ENCODE measurements around the gene BPGM.

DNA sequence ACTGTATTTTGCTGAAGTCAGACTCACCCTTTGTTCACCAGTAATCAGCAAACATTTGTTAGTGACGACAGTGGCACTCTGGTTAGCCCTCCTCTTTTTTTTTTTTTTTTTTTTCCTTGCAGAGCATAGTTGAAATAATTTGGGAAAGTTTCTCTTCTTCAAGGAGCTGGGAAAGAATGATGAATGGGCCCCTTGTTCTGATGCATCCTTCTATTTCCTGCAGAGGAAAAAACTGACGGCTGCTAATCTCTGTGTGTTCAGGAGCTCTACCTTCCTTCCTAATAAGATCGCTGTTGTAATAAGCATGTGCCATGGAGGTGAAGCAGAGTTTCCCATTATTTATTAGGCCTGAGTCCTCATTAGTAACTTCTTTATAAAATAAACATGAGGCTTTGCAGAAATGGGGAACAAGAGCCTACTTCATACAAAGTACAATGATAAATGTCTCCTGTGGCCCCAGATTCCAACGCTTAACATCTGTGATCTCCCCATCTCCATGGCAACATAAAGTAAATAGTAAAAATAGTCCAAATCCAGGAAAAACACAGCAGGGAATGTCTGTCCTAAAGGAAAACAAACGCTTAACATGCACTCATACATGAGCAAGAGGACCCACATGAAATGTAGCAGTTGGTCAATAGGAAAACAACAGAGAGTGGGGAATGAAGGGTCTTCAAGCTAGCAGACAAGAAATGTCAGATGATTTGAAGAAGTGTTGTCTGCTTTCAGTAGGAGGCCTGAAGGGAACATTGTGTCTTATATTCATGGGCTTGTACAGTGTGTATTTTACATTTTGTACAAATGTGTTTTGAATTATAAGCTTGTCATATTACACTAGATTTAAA, 73.7 kb downstream of the BPGM start:
- TF ChIP-seq CTCF (IDR thresholded peaks at IDR 0.05; ENCODE audit: insufficient read depth, low read depth, low read length) (no peak), EZH2 (IDR thresholded peaks at IDR 0.05; ENCODE audit: insufficient read depth, low read length) (no peak)
